Stimulated activated CD4-positive, alpha-beta T cell treated with anti-CD3 and anti-CD28 coated beads, TNF-alpha, amount 100 ng/mL, for 4 hours (primary cell): ENCODE results near the gene MCF2L2.

Experiments used
- DNase-seq, 3 experiments: peaks; one replicate each; pipeline ENCODE4 v3.0.0-alpha.2; 2020; ENCODE audit warnings: low read depth in 3 of 3

Gene MCF2L2

GRCh38 chr3:183370391-183370790, 58.0 kb downstream of the MCF2L2 start:
- DNase-seq, result no peak

- no peak for DNase-seq
These were observed 58.8 kb downstream of the MCF2L2 start for GRCh38 chr3:183369627-183370026.

GRCh38 chr3:183369117-183369516, 59.3 kb downstream of the MCF2L2 start:
- no peak for DNase-seq

GRCh38 chr3:183360971-183361624, 67.3 kb downstream of the MCF2L2 start:
- DNase-seq, result no peak

DNA sequence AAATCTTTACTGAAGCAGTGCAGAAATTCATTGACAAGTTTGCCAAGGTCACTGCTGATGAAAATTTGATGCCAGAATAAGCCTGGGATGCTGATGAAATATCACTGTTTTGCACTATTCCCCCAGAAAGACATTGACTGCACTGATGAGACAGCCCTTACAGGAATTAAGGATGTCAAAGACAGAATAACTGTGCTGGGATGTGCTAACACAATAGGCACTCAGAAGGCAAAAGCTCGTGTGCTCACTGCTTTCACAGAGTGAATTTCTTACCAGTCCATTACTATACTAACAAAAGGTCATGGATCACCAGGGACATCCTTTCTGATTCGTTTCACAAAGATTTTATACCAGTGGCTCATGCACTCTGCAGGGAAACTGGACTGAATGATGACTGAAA, 69.4 kb downstream of the MCF2L2 start:
- DNase-seq, result no peak

DNA sequence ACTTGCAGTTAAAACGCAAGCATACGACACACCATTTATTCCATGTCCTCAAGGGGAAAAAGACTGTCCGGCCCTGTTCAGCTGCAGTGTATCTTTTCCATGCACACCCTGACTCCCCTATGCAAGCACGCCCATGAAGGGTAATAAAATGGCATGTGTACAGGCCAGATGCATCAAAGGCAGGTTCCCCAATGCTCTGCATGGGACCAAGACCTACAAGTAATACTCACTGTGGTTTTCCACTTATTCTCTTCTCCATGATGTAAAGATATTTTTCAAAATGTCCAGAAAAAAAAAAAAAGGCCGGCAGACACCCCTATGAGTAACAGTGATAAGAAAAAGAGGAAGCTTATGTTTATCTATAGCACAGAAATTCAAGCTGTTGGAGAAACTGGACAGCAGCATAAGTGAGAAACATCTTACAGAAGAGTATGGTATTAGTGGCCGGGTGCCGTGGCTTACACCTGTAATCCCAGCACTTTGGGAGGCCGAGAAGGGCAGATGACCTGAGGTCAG, 70.8 kb downstream of the MCF2L2 start:
- no peak for DNase-seq

- no peak for DNase-seq
These were observed 71.5 kb downstream of the MCF2L2 start for GRCh38 chr3:183356920-183357319.

- no peak for DNase-seq
These were observed 73.5 kb downstream of the MCF2L2 start for GRCh38 chr3:183354874-183355273.

GRCh38 chr3:183354325-183354831, 74.0 kb downstream of the MCF2L2 start:
- DNase-seq, result no peak

- no peak for DNase-seq
These were observed 75.0 kb downstream of the MCF2L2 start for GRCh38 chr3:183353421-183353820.

- no peak for DNase-seq
These were observed 78.3 kb downstream of the MCF2L2 start for GRCh38 chr3:183350164-183350563.

DNA sequence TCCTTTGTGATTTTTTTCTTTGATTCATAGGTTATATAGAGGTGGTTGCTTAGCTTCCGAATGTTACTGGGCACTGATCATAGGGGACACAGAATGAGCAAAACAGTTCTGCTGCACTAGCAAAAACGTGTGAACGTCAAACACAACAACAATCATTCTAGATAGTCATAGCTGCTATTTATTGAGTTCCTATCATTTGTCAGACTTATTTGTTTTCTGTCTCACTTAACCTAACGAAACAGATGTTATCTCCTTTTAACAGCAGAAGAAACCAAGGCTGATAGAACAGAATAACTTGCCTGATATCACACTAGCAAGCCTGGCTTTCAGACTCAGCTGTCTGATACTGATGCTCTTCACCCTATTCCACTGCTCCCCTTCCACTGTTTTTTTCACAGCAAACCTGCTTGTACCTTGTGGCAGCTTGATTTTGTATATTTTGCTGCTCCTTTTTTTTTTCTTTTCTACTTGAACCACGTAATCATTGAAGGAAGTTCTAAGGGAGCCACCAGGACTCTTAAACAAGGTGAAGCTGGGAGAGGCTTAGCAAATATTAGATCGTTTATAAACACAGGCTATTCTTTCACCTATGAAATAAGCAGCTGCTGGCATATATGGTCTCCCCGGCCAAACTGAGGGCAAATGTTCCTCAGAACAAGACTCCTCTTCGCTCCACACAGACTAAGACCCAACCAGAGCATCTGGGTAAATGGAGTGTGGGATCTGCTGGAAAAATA, 78.8 kb downstream of the MCF2L2 start:
- DNase-seq, result no peak

DNA sequence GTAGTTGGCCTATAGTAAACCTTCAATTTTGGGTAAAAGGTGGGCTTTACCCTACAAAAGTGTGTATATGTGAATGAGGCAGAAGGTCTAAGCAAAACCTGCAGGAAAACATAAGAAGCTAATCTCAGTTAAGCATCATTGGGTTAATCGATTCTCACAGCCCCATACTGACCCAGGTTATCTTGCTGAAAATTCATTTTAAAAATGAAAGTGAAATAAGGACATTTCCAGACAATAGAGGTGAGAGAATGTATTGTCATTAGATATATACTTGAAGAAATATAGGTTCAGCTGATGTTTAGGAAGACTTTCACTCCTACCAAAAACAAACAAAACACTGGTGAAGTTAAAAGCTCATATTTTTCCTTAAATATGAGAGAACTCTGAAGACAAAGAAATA, 85.6 kb downstream of the MCF2L2 start:
- DNase-seq, result no peak

DNA sequence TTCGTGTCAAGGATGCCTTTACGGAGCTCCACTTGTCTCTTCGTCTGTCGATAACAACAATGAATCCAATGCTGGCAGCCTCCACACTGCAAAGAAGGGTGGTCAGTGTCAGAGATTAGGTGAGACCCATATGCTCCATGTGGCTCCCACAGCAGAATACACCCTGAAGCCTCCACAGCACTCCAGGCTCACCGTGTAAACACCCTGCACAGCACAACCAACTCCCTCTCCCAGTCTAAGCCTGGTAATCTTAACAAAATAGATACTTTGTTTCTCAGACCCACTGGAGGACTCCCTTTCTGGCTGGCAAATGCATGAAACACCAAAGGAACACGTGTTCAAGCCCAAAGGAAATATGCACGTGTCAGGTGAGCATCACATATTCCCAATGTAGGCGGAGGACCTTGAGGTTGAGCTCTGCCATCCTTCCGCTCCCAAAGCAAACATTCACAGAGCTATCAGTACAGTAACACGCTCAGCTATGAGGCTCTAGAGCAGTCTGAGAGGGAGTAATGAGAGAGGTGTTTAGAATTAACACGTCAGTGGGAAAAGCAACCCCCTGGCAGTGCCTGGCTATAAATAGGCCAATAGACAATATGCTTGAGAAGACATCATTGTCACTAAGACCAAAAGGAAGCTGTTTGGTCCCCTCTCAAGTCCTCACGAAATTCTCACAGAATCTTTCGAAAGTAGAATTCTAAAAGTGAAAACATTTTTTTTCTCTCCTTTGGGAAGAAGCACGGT, 86.7 kb downstream of the MCF2L2 start:
- no peak for DNase-seq

GRCh38 chr3:183340222-183340621, 88.2 kb downstream of the MCF2L2 start:
- no peak for DNase-seq

DNA sequence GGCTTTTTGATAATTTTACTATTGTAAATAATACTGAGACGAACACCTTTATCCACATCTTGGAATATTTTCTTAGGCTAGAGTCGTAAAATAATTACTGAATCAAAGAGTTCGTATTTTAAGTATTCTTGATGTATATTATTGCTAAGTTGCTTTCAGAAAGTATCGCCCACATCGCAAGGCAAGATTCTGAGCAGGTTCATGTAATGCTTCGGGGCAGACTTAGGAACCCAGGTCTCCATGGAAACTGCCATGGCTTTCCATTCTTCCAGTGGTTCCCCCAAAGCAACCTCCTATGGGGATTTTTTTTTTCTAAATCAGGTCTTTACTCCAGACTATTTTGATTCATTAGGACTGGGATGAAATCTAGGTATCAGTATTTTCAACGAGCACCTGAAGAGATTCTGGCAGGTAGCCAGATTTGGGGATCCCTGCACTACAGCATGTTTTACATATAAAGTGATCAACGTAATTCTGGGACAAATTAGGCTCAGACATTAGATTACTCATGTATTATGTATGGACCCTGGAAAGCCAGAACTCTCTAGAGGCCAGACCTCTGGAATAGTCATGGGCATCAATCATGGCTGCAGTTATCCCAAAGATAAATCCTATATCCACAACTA, 88.8 kb downstream of the MCF2L2 start:
- no peak for DNase-seq

- no peak for DNase-seq
These were observed 89.9 kb downstream of the MCF2L2 start for GRCh38 chr3:183338520-183338919.

- DNase-seq, result no peak
These were observed 95.9 kb downstream of the MCF2L2 start for GRCh38 chr3:183332487-183332886.

- no peak for DNase-seq
These were observed 96.9 kb downstream of the MCF2L2 start for GRCh38 chr3:183331498-183331897.

- DNase-seq, result no peak
These were observed 97.5 kb downstream of the MCF2L2 start for GRCh38 chr3:183330881-183331280.

DNA sequence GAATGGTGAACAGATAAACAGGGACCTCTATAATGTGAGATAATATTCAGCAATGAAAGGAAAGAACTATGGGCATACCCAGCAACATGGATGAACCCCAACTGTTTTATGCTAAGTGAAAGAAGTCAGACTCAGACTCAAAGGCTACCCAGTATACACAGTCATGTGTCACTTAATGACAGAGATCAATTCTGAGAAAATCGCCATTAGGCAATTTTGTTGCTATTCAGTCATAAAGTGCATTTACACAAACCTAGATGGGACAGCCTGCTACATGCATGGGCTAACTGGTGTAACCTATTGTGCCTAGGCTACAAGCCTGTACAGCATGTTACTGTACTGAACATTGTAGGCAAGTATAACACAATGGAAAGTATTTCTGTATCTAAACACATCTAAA, 98.9 kb downstream of the MCF2L2 start:
- DNase-seq, result no peak

DNA sequence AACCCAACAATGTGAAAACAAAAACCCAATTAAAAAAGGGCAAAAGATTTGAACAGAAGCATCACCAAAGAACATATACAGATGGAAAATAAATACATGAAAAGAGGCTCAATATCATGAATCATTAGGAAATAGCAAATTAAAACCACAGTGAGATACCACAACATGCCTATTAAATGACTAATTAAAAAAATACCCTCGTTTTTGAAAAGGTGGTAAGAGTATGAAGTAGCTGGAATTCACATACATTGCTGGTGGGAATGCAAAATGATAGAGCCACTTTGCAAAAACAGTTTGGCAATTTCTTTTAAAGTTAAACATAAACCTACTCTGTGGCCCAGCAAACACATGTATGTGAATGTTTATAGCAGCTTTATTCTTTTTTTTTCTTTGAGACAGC, 99.6 kb downstream of the MCF2L2 start:
- no peak for DNase-seq
